GM18870 (cell line): Measurements from ENCODE around the gene SLC6A11.

Experiments used
- ATAC-seq: cut with Tn5 transposase; IDR thresholded peaks from one replicate; pipeline ENCODE4 v1.9.1; 2021; ENCODE audit warnings: moderate library complexity; ENCODE audit not compliant: unreplicated experiment

SLC6A11 gene

DNA sequence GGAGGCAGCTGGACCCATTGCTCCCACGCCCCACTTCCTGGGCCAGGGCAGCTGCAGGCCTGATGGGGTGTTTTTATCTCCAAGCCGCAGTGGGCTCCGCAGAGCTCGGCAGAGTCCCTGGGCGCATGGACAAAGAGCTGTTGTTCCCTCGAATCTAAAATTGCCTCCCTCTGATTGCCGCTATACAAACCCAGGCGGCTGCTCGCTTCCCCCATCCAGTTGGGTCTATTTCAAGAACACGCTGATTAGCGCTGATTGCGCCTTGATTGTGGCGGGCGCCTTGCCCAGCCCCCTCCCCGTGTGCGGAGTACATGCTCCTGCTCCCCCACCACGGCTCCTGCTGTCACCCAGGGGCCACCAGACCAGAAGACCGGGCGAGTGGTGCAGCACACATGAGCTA is 133.2 kb downstream of the SLC6A11 start:
- no peak for ATAC-seq

- ATAC-seq, result no peak
Measured at GRCh38 chr3:10950476-10951294, 134.7 kb downstream of the SLC6A11 start.

- no peak for ATAC-seq
Measured at GRCh38 chr3:10951295-10951926, 135.4 kb downstream of the SLC6A11 start.

DNA sequence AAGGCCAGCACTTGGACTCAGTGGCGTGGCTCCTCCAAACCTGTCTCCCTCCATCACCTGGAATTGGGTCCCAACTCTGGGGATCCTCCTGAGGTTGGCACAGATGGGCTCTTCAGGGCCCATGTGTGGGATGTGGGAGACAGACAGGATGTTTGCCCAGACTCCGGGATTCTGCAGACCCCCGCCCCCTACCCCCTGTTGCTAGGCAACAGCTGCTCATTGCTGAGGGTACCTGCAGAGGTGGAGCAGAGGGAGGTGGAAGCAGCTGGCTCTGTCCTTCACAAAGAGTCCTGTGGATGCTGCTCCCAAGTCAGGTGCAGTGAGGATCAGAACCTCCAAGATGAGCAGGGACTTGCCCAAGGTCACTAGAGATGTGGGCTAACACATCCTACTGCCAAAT is 136.5 kb downstream of the SLC6A11 start:
- ATAC-seq, result no peak

GRCh38 chr3:10954740-10955139 is 138.7 kb downstream of the SLC6A11 start:
- no peak for ATAC-seq

GRCh38 chr3:10955711-10956453 is 139.9 kb downstream of the SLC6A11 start:
- ATAC-seq, result no peak

DNA sequence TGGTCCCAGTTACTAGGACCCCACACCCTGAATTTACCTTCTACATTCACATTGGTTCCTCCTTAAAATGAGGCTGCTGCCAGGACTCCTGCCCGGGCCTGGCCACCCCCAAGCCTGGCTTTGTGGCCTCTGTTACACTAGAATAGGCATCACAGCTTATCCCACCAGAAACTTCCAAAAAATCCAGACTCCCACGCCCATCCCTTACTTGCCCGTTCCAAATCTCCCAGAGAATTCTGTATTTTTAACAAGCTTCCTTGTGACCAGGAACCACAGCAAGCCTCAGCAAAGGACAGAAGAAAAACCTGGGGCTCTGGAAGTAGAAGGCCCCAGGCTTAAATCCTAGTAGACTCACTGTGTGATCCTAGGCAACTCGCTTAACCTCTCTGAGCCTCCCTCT is 140.5 kb downstream of the SLC6A11 start:
- no peak for ATAC-seq

DNA sequence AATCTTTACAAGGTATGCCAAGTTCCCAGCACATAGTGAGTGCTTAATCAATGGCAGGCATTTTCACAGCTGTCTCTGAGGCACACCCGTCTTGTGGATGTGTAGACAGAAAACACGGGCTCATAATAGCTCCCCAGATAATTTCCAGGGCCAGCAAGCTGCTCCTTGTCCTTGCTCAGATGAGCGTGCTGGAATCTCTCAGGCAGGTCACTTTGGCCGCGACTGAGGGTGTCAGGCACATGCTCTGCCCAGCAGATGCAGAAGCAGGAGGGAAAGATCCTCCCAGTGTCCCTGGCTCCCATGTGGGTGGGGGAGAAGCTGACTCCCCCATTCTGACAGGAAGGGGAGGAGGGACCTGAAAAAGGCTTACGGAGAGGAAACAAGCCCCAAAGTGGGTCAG is 141.0 kb downstream of the SLC6A11 start:
- ATAC-seq, result no peak

- no peak for ATAC-seq
Measured at GRCh38 chr3:10957976-10958749, 142.1 kb downstream of the SLC6A11 start.

GRCh38 chr3:10960255-10960654 is 144.2 kb downstream of the SLC6A11 start:
- no peak for ATAC-seq

- no peak for ATAC-seq
Measured at GRCh38 chr3:10961921-10962320, 145.9 kb downstream of the SLC6A11 start.

- no peak for ATAC-seq
Measured at GRCh38 chr3:10962481-10963036, 146.5 kb downstream of the SLC6A11 start.

DNA sequence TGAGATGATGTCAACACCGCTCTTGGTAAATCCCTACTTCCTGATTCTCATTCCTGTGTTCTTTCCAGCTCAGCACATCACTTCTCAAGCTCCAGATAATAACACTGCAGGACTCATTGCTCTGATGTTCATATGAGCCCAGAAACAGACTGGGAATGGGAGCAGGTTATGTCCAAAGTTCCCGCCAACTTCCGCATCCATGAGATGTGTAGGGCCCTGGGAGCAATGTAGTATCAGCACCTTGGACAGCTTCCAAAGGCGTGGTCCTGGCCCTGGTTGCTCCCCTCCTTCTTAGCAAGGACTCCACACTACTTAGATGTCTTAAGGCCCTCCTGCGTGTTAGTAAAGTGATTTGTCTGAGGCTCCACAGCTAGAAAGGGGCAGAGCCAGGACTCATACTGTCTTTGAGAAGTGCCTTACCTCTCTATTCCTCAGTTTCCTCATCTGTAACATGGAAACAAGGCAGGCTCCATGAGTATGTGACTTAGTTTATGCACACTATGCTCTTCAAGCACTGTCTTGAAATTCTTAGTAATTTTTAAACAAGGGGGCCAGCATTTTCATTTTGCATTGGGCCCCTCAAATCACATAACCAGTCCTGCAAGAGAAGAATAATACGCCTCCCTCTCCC is 148.6 kb downstream of the SLC6A11 start:
- no peak for ATAC-seq

DNA sequence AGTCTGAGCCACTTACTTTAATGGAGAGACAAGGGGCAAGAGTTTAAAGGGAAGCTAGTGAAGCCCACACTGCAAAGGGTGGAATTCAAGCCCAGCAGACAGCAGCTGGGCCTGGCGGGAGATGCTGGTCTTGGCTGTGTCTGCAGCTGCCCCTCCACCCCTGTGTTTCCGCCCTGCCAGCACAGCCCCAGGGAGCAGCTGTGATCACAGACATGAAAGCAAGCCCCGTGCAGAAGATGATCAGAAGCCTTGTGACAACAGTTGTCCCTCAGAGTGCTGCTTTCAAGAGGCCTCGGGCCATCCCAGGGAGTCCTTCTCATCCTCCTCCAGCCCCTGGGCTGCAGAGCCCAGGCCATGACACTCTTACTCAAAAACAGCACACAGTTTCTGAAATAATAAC is 152.4 kb downstream of the SLC6A11 start:
- ATAC-seq, result no peak

GRCh38 chr3:10970306-10970960 is 154.4 kb downstream of the SLC6A11 start:
- no peak for ATAC-seq

- ATAC-seq, result no peak
Measured at GRCh38 chr3:10972072-10972782, 156.2 kb downstream of the SLC6A11 start.

- no peak for ATAC-seq
Measured at GRCh38 chr3:10973046-10973595, 157.1 kb downstream of the SLC6A11 start.

DNA sequence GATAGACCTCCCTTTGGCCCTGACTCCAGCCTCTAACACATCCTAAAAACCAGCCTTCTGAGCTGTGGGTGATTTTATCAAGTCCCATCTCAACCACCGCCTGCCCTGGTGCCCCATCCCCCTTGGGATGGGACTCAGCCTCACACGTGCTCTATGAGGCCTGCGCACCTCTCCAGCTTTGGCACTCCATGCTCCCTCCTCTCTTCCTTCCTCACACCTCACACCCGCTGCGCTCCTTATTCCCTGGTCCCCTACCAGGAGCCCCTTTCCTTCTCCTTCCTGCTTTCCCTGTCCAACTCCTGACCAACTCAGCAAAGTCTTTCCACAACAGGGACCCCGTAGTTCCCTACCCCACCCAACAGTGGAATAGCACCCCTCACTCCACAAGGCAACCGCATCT is 158.1 kb downstream of the SLC6A11 start:
- no peak for ATAC-seq
